A549 (cell line): Measurements from ENCODE around the gene SDF2L1.

Experiments
- JUNB ChIP-seq: fragments of >200 bp; sonication (Bioruptor Twin); formaldehyde crosslinking; IDR thresholded peaks from 2 replicates; pipeline ENCODE4 v1.6.1; 2016
- MYC ChIP-seq: IDR thresholded peaks from 2 replicates; pipeline ENCODE4 v1.6.1; 2012; ENCODE audit warnings: mild to moderate bottlenecking, inconsistent platforms, low read length, improper control_type of control experiment, borderline replicate concordance
- NR3C1 ChIP-seq: fragments of >200 bp; sonication (Bioruptor Twin); formaldehyde crosslinking; IDR thresholded peaks from 3 replicates; pipeline ENCODE4 v1.6.1; 2017
- RNF2 ChIP-seq: fragments of 200-600 bp; sonication (generic); IDR thresholded peaks from 2 replicates; pipeline ENCODE4 v1.6.1; 2016; ENCODE audit warnings: low read depth, mild to moderate bottlenecking, antibody characterized with exemption, moderate library complexity, borderline replicate concordance
- TF ChIP-seq, protein P1 (sequence below): fragments of 150-350 bp; IDR thresholded peaks from 2 replicates; pipeline ENCODE4 v1.6.1; 2014; ENCODE audit warnings: low read depth, mild to moderate bottlenecking, low read length

DNA sequence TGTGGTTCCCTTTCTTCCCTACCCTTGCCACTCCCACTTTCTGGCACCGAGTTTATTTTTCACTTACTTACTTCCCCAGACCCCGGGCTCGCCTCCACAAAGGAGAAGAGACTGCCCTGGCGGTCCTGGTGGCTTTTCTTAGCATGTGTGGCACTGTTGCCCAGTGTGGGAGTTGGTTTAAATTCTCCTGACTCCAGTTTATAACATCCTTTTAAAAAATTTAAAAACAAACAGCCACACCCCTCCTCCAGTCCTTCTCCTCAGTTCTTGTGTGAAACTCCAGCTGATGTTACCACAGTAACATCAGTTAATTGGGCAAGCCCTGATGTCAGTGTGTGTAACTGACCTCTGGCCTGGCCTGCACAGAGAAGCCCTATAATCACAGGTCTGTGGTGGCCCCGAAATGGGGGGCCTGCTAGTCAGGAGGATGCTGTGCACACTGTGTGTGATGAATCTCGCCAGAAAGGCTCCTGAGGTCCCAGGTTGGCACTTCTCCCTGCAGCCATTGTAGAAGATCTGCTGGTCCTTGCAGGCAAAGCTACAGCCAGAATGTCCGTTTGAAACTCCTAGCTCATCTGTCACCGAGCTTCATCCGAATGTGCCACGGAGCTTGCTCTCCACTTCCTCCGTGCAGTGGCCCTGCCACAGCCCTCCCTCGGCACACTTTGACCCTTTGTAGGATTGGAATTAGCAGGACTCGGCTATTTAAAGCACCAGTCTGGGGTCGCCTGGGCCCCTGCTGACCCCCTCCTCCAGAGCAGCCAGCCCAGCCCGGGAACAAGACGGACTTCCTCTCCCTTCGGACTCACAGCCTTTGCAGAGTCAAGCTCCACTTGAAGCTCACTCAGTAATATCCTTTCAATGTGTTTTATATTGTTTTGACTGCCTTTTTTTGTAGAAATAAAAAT, 19.8 kb upstream of the SDF2L1 start:
- TF ChIP-seq MYC (no peak), RNF2 (no peak), NR3C1 (no peak), JUNB (no peak)
- TF ChIP-seq, protein P1, sequence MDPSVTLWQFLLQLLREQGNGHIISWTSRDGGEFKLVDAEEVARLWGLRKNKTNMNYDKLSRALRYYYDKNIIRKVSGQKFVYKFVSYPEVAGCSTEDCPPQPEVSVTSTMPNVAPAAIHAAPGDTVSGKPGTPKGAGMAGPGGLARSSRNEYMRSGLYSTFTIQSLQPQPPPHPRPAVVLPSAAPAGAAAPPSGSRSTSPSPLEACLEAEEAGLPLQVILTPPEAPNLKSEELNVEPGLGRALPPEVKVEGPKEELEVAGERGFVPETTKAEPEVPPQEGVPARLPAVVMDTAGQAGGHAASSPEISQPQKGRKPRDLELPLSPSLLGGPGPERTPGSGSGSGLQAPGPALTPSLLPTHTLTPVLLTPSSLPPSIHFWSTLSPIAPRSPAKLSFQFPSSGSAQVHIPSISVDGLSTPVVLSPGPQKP, result no peak
